GM13977 (cell line): Measurements from ENCODE around the gene CEP128.
"Not testable (repeated sequence)": the region's sequence is repeated elsewhere in the genome, so short reads cannot be mapped to it uniquely, and the experiment has no call there.

ENCODE experiments used
- DNase-seq: peaks from one replicate; pipeline ENCODE4 v3.0.0; 2012; ENCODE audit warnings: low spot score
- CTCF ChIP-seq: IDR thresholded peaks from 2 replicates; pipeline ENCODE4 v1.5.1; 2012; ENCODE audit warnings: mild to moderate bottlenecking, control low read depth; ENCODE audit not compliant: insufficient read depth; ENCODE audit errors: extremely low read depth, missing control alignments
- in situ Hi-C: fragments of 300-500 bp; cut with MboI; formaldehyde crosslinking; loops from one replicate; pipeline ENCODE4 v1.12.0; 2022; ENCODE audit warnings: low sequenced_read_pairs, low pct_unique_long_range_greater_than_20kb, mixed read lengths, inconsistent platforms; ENCODE audit not compliant: unreplicated experiment

The CEP128 gene

GRCh38 chr14:80955416-80955941 is 13.9 kb upstream of the CEP128 start, which contains the start of gene TSHR:
Gene TSHR, plus strand, starts transcription at chr14:80955621. Its CDS starts 60 bp downstream, at chr14:80955681.
- in situ Hi-C loops = loop anchor here (25.0 kb wide), 1 partner anchor 507 kb away; no protein-coding TSS in a partner anchor

GRCh38 chr14:80954687-80955299 is 13.3 kb upstream of the CEP128 start:
- TF ChIP-seq CTCF = peak; percentile 83
- DNase-seq = peak; percentile 73
- in situ Hi-C loops = loop anchor here (25.0 kb wide), 1 partner anchor 508 kb away; no protein-coding TSS in a partner anchor

More at GRCh38 chr14:80955416-80955941, 13.9 kb upstream of the CEP128 start, which contains the start of gene TSHR:
- TF ChIP-seq CTCF = no peak
- no peak for DNase-seq

- not testable (repeated sequence) for DNase-seq
- in situ Hi-C loops = loop anchor here (25.0 kb wide), 1 partner anchor 509 kb away; no protein-coding TSS in a partner anchor
These were observed 11.7 kb upstream of the CEP128 start for GRCh38 chr14:80953211-80953610.

- no peak for DNase-seq
- in situ Hi-C loops = loop anchor here (25.0 kb wide), 1 partner anchor 511 kb away; no protein-coding TSS in a partner anchor
- no peak for TF ChIP-seq CTCF
These were observed 10.0 kb upstream of the CEP128 start for GRCh38 chr14:80951491-80951890.

GRCh38 chr14:80948291-80948690 is 6.8 kb upstream of the CEP128 start:
- TF ChIP-seq CTCF = no peak
- no peak for DNase-seq
- in situ Hi-C loops = no loop called here

GRCh38 chr14:80946797-80947196 is 5.3 kb upstream of the CEP128 start:
- in situ Hi-C loops = no loop called here
- no peak for TF ChIP-seq CTCF
- DNase-seq = no peak

GRCh38 chr14:80946187-80946586 is 4.6 kb upstream of the CEP128 start:
- in situ Hi-C loops = no loop called here
- no peak for DNase-seq
- no peak for TF ChIP-seq CTCF
